GM12878 (cell line): ENCODE data around the gene ZDHHC14. TPM values are rescaled to one million over a fixed set of nuclear protein-coding genes. Genes with fewer than 3 reads are reported as not detected.

ENCODE experiments used
- ATAC-seq: fragments of 200-7000 bp; cut with Tn5 transposase; 3 replicates; pipeline ENCODE4 v1.9.1; 2020; ENCODE audit warnings: mild to moderate bottlenecking, moderate library complexity
- BruUV-seq: library from RNA; stranded (reverse); fragments of 400-500 nt; replicated peaks from 2 replicates; lab custom pipeline; 2021; lab: Mats Ljungman, UMichigan
- CTCF ChIA-PET: fragments of 300-600 bp; sonication (Branson Sonifier 250); formaldehyde crosslinking; extraction: SDS; loops from one replicate; lab custom pipeline; 2021; ENCODE audit warnings: inconsistent platforms; lab: Yijun Ruan, JAX
- POLR2A ChIA-PET: fragments of 350-600 bp; formaldehyde crosslinking; extraction: SDS; loops from one replicate; lab custom pipeline; 2021; ENCODE audit warnings: inconsistent platforms; lab: Charles Lee
- RAD21 ChIA-PET: fragments of 300-600 bp; sonication (Branson Sonifier 250); formaldehyde crosslinking; loops from one replicate; lab custom pipeline; 2023; ENCODE audit warnings: antibody characterized with exemption; ENCODE audit not compliant: unreplicated experiment; lab: Charles Lee
- SMC1A ChIA-PET: fragments of 300-600 bp; sonication (Branson Sonifier 250); formaldehyde crosslinking; loops from one replicate; lab custom pipeline; 2023; ENCODE audit not compliant: unreplicated experiment, uncharacterized antibody; lab: Charles Lee
- DNase-seq: peaks from one replicate; pipeline ENCODE4 v3.0.0-alpha.2; 2011; ENCODE audit warnings: low read depth, low spot score
- FAIRE-seq: peaks from 3 replicates; lab custom pipeline; 2011; peaks lifted over from hg19 to GRCh38; lab: Jason Lieb, UNC
- H2AFZ ChIP-seq: 2 replicates; pipeline ENCODE4 v1.6.0; 2011; ENCODE audit warnings: low read depth, low read length, control low read depth; ENCODE audit not compliant: control insufficient read depth
- H3K27ac ChIP-seq: 2 replicates; pipeline ENCODE4 v1.5.1; 2011; ENCODE audit warnings: control low read depth; ENCODE audit not compliant: control insufficient read depth, insufficient read depth
- H3K27me3 ChIP-seq, 2 experiments: replicated peaks in 1 of 2; 2 replicates each; pipeline versions ENCODE4 v1.6.0 to v1.6.1; 2011; ENCODE audit warnings: low read length in 1 of 2; ENCODE audit not compliant: control insufficient read depth in 2 of 2, insufficient read depth in 2 of 2
- H3K36me3 ChIP-seq, 2 experiments: 2 replicates each; pipeline ENCODE4 v1.5.1; 2011; ENCODE audit warnings: low read length in 1 of 2; ENCODE audit not compliant: control insufficient read depth in 2 of 2, insufficient read depth in 2 of 2
- H3K4me1 ChIP-seq: 2 replicates; pipeline ENCODE4 v1.6.1; 2011; ENCODE audit warnings: mild to moderate bottlenecking, low read length, moderate library complexity, mixed read lengths; ENCODE audit not compliant: control insufficient read depth, insufficient read depth
- H3K4me2 ChIP-seq: 2 replicates; pipeline ENCODE4 v1.6.0; 2011; ENCODE audit warnings: control low read depth; ENCODE audit not compliant: control insufficient read depth, insufficient read depth
- H3K4me3 ChIP-seq: fragments of 200-600 bp; sonication (generic); 2 replicates; pipeline ENCODE4 v1.5.1; 2016
- H3K79me2 ChIP-seq: 2 replicates; pipeline ENCODE4 v1.6.0; 2011; ENCODE audit warnings: low read length; ENCODE audit not compliant: control insufficient read depth, insufficient read depth
- H3K9ac ChIP-seq: 2 replicates; pipeline ENCODE4 v1.8.0; 2011; ENCODE audit warnings: low read length, control low read depth, mixed read lengths; ENCODE audit not compliant: control insufficient read depth, insufficient read depth
- H3K9me3 ChIP-seq: replicated peaks from 3 replicates; pipeline ENCODE4 v1.5.1; 2011; ENCODE audit warnings: mild to moderate bottlenecking, low read length; ENCODE audit not compliant: control insufficient read depth, insufficient read depth
- H4K20me1 ChIP-seq: 2 replicates; pipeline ENCODE4 v1.6.0; 2011; ENCODE audit not compliant: control insufficient read depth, insufficient read depth
- ATF7 ChIP-seq: fragments of 450-650 bp; IDR thresholded peaks from 2 replicates; pipeline ENCODE4 v1.6.1; 2016; ENCODE audit warnings: low read depth, mild to moderate bottlenecking
- CBX3 ChIP-seq: fragments of 200-600 bp; sonication (generic); IDR thresholded peaks from 2 replicates; pipeline ENCODE4 v1.6.1; 2016; ENCODE audit warnings: low read depth, borderline replicate concordance
- IKZF2 ChIP-seq, 2 experiments: fragments of 450-650 bp; IDR thresholded peaks; 2 replicates each; pipeline ENCODE4 v1.6.1; 2017; ENCODE audit warnings: mild to moderate bottlenecking in 2 of 2, moderate library complexity in 2 of 2
- MEF2A ChIP-seq: IDR thresholded peaks from 2 replicates; pipeline ENCODE4 v1.6.1; 2011; ENCODE audit warnings: low read depth, mild to moderate bottlenecking, low read length, moderate library complexity; ENCODE audit not compliant: insufficient read depth
- POU2F2 ChIP-seq: IDR thresholded peaks from 3 replicates; pipeline ENCODE4 v1.6.1; 2011; ENCODE audit warnings: low read depth, mild to moderate bottlenecking, low read length, borderline replicate concordance
- TBL1XR1 ChIP-seq: IDR thresholded peaks from 2 replicates; pipeline ENCODE4 v1.6.1; 2012; ENCODE audit warnings: low read depth, low read length, improper control_type of control experiment
- ZNF592 ChIP-seq: fragments of 450-650 bp; IDR thresholded peaks from 2 replicates; pipeline ENCODE4 v1.6.1; 2017; ENCODE audit warnings: mild to moderate bottlenecking, moderate library complexity
- WGBS: methylation state at CpG from one replicate; pipeline ENCODE4 v1.1.6; 2016; ENCODE audit warnings: low lambda C conversion rate; ENCODE audit not compliant: insufficient replicate concordance, insufficient coverage; ENCODE audit errors: missing lambda C conversion rate; 5-methylcytosine and 5-hydroxymethylcytosine counted together
- in situ Hi-C: fragments of 300-500 bp; cut with MboI; formaldehyde crosslinking; loops from 9 replicates; pipeline ENCODE4 v1.14.3; 2018; ENCODE audit warnings: mixed read lengths
- intact Hi-C: fragments of 100-400 bp; cut with micrococcal nuclease; formaldehyde crosslinking; loops from one replicate; pipeline ENCODE4 v1.14.2; 2022; ENCODE audit not compliant: unreplicated experiment
- polyA plus RNA-seq, 11 experiments: library from polyadenylated mRNA; depleted of rRNA in 4 of 11; unstranded in 6 of 11; stranded (reverse) in 5 of 11; fragments of >200 nt; fragmentation: Nextera tagmentation in 4 of 11; fragmentation: Illumina TruSeq in 1 of 11; extraction: Ambion mirVana in 4 of 11; extraction: Trizol in 1 of 11; gene quantifications; 1 replicate in 1 of 11; 2 replicates in 10 of 11; pipeline versions ENCODE4 v1.2.1 to v1.2.3, GENCODE V29; 2011 to 2016; ENCODE audit warnings: inconsistent platforms in 2 of 11, missing spikeins in 2 of 11, low read depth in 1 of 11
- total RNA-seq, 4 experiments: library from RNA; depleted of rRNA in 3 of 4; stranded (reverse); fragments of >200 nt in 3 of 4; fragmentation: Illumina TruSeq in 1 of 4; extraction: Trizol in 1 of 4; gene quantifications; 2 replicates each; pipeline versions ENCODE4 v1.2.1 to v1.2.3, GENCODE V29; 2013 to 2021

ZDHHC14 gene
- total and polyA plus RNA-seq, 10 of the 15 experiments (the other 5 are each of a cell fraction or from before 2014, with no cell fraction given), result 0.15 to 16.0 (median 0.76) TPM; not detected in 1

- no peaks in the 10 kb centered on the region for H3K4me1 ChIP-seq
- H3K27ac ChIP-seq, result no peak overlapping the region
- no peaks in the 10 kb centered on the region; the same call in 2 of the 3 replicates for H3K9me3 ChIP-seq
- FAIRE-seq, result no peak
- intact Hi-C loops (no loop called here), in situ Hi-C loops (no loop called here)
- H3K79me2 ChIP-seq, result no peaks in the 10 kb centered on the region
- no peaks in the 10 kb centered on the region for H3K36me3 ChIP-seq
- no peak for DNase-seq
- no peak overlapping the region for H3K4me3 ChIP-seq
- ChIA-PET POLR2A (interaction anchor here (0.7 kb wide), 1 partner anchor 107 kb away, joined by 3 read pairs; no protein-coding TSS in a partner anchor), CTCF (interaction anchor here (0.8 to 11.2 kb wide), 8 partner anchors 8 to 333 kb away, joined by 3 to 104 read pairs (median 12); partner anchors contain the start of gene TMEM242), SMC1A (interaction anchor here (0.7 to 9.3 kb wide), 5 partner anchors 9 to 332 kb away, joined by 3 to 63 read pairs (median 17); partner anchors contain the start of gene TMEM242), RAD21 (interaction anchor here (1.2 to 1.7 kb wide), 2 partner anchors 19 kb away, joined by 5 to 6 read pairs; no protein-coding TSS in a partner anchor)
- WGBS, result 44% methylated on average over 3 of the region's 3 CpGs
- no peak overlapping the region for H3K4me2 ChIP-seq
- no peaks in the 10 kb centered on the region for H4K20me1 ChIP-seq
- H3K9ac ChIP-seq, result no peak overlapping the region
- TF ChIP-seq ATF7 (no peak), ZNF592 (no peak), MEF2A (no peak), POU2F2 (no peak), TBL1XR1 (no peak), IKZF2 (IDR thresholded peaks at IDR 0.05) (no peak), CBX3 (no peak)
- peaks cover 4 to 8% of the 10 kb centered on the region in 2 experiments; a peak in 3 of 4 replicates for H3K27me3 ChIP-seq
- ATAC-seq, result no peak
- H2AFZ ChIP-seq, result no peak overlapping the region
- no TSS peak for BruUV-seq
Measured at GRCh38 chr6:157333956-157334355, 47.0 kb upstream of the ZDHHC14 start.
